ENCODE results near the gene FAM234B.

Gene FAM234B

DNA sequence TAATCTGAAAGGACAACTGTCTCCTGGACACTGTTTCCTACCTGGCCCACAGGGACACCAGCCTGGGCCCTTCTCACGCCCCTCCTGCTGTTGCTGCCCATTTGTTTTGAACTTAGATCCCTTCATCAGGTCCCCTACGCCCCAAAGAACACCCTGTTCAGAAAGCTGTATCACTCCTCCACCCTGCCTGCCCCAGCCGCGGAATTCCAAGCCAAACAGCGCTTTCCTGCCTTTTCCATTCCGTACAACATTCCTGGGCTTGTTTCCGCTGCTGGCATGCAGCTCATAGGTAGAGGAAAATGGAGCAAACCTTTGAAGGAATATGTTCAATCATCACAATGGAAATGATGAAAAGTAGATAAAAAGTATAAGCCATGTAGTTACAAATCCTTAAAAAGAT lies 72.1 kb downstream of the FAM234B start:
- DNase-seq (ENCODE audit: low read depth in 2 of 2), result no peak

DNA sequence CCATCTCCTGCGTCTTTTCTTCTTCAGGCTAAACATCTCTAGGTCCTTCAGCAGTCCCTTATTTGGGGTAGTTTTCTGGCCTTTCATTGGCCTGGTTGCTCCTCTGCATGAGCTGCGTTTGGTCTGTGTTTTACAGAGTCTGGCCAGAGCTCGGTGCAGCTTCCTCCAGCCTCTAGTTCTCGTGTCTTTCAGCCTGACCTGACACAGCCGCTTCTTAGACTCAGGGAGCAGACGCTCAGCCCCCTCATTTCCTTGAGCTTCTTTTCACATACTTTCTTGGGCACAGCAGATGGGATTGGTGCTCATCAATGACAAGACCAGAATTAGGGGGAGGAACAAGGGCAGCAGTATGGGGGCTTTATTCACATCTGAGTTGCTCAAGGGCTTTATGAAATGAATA lies 72.8 kb downstream of the FAM234B start:
- DNase-seq (ENCODE audit: low read depth in 2 of 2), result no peak

DNA sequence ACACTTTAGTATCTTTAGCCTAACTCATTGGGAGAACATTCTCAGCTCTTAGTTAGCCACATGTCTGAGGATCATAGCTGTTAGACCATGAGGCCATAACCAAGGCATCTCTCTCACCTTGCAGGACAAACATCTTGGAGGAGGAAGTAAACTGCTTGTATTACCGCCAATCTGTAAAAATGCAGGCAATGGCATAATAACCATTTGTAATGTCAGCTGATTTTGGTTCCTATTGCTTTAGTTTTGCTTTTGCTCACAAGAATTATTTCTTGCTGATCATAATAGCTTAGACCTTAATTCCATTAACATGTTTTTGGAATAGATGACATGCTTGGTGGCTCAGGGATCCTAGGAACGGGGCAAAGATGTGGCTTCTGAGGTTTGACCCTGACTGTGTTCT lies 75.6 kb downstream of the FAM234B start:
- DNase-seq (ENCODE audit: low read depth in 2 of 2), result no peak

DNA sequence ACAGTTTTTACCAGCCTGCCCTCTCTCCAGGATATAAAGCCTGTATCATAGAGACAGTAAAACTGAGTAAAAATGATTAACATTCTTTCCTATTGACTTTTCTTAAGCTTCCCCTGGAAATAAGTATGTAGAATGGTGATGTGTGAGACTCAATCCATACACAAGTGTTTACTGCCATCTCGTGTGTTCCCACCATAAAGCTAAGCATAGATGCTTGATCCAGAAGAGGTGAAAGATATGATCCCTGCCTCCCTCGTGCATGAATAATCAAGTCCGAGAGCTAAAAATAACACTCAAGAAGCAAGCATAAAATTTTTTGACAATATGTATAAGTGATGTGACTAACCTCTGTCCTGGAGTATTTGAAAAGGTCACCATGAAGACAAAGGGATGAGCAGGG lies 76.2 kb downstream of the FAM234B start:
- no peak for DNase-seq (ENCODE audit: low read depth in 2 of 2)

DNA sequence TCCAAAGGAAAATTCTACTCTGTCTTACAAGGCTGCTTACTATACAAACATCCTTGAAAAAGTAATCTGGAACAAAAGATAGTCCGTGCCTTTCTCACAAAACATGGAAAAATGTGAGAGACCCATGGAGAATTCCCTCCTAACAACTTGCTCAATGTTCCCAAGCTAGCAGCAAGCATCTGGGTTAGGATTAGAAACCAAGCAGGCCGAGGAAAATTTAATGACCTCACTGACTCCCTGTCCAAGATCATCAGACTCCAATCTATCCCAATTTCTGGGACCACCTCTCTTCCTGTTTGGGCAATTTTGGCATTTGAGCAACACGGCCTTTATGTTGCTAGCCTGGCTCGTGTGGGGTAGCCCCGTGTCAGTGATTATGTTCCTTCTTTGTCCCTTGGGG lies 77.4 kb downstream of the FAM234B start:
- DNase-seq (ENCODE audit: low read depth in 2 of 2), result no peak

DNA sequence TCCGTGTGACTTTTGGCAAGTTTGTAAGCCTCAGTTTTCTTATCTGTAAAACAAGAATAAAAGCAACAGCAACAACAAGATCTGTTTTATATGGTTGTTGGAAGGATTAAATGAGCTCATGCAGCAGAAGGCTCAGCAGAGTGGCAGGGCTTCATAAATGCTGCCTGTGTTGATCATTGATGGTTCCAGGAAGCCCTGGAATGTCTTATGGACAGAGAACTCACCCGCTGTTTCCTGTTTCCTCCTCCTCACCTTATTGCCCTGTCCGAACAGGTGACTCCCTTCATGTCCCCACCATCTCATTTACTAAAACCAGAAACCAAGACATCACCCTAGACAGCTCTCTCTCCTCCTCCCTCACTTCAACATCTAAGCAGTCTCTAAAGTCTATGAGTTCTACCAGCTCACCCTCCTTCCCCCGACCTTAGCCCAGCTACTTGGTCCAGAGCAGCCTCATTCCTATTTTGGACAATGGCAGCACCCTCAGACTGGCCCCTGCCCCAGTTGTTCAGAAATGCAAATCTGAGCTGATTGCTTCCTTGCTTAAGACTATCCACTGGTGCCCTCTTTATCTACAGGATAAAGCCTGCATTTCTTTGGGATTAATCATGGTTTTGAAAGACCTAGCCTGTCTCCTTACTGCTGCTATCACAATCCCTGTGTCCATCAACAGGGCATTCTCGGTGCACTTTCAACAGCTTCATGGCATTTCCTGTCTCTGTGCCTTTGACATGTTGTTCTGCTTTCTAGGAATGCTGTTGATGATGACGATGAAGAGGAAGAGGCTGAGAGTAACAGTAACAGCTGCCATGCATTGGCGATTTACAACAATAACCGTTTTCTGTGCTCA lies 80.7 kb downstream of the FAM234B start:
- DNase-seq (ENCODE audit: low read depth in 2 of 2), result no peak

DNA sequence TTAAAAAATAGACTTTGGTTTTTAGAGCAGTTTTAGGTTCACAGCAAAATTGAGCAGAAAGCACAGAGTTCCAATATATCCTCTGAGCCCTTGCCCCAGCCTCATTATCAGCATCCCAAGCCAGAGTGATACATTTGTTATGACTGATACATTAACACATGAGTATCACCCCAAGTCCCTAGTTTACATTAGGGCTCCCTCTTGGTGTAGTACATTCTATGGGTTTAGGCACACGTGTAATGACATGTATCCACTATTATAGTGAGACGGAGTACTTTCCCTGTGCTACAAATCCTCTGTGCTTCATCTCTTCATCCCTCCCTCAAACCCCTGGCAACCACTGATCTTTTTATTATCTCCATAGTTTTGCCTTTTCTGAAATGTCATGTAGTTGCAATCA lies 81.8 kb downstream of the FAM234B start:
- no peak for DNase-seq (ENCODE audit: low read depth in 2 of 2)

DNA sequence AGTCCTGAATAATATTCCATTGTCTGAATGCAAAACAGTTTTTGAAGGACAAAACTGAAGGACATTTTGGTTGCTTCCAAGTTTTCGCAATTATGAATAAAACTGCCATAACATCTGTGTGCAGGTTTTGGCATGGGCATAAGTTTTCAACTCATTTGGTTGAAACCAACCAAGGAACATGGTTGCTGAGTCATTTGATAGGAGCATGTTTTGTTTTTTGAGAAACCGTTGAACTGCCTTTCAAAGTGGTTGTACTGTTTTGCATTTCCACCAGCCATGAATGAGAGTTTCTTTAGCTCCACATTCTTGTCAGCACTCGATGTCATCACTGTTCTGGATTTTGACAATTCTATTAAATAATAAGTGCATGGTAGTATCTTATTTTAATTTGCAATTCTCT lies 82.3 kb downstream of the FAM234B start:
- no peak for DNase-seq (ENCODE audit: low read depth in 2 of 2)

DNA sequence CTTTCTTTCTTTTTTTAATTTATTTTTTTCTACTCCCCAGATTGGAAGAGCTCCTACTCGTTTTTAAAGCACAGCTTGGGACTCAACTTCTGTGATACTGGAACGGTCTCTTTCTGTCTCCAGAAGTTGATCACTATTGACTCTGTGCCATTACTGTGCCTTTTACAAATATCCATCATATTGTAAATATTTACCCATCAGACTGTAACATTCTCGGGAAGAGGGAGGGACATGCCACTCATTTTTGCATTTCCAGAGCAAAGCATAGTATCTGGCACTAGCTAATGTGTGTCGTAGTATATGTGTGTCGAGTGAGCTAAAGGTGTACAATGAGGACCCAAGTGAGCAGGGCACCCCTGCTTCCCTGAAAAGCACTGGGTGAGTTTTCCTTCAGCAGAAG lies 83.3 kb downstream of the FAM234B start:
- no peak for DNase-seq (ENCODE audit: low read depth in 2 of 2)

DNA sequence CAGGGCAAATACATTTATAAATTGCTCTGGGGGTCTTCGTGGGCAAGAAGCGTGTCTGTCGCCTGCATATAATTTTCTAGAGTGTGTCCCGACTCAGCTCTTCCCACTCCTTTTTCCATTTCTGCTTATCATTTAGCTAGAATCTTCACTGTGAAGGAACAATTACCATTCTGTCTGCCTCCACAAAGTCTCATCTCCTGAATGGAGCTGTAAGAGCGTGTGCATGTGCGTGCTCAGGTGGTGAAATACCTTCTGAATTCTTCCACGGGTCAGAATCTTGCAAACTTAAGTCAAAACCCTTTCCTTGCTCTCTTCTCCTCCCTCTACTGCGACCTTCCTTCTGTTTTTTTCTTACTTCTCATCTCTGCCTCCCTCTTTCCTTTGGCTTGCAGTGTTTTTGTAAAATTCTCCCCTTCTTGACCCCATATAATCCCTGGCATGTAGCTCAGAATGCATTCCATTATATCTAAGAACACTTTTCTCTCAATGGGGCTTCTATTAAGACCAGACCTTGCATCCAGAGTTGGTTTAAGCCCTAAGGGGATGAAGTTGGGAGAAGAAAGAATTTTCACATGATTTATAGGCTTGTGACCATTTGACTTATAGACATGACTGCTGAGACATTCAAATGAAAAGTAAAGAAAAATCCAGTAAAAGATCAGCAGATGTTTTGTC lies 84.2 kb downstream of the FAM234B start:
- no peak for DNase-seq (ENCODE audit: low read depth in 2 of 2)

DNA sequence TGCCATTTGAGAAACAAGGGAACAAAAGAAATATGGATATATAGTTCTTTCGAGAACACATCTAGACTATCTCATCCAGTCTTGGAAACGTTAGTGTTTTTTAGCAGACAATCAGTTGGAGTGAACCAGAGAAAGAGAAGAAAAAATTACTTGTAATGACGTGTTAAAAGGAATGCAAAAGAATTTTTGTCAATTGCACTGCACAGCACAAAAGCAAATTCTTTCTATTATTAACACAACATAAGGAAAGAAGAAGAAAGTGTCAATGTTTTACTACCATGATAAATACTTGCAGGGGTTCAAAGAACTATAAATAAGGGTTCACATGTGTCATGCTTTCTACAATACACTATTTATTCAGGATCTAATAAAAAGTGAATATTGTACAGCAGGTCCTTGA lies 86.8 kb downstream of the FAM234B start:
- DNase-seq (ENCODE audit: low read depth in 2 of 2), result no peak
